H54 (cell line): ENCODE data around the gene CAPN8.

ENCODE experiments used
- DNase-seq: peaks from one replicate; pipeline ENCODE4 v3.0.0; 2011; ENCODE audit warnings: low spot score, mixed read lengths; ENCODE audit not compliant: insufficient read length
- FAIRE-seq: peaks from 3 replicates; lab custom pipeline; 2011; peaks lifted over from hg19 to GRCh38; lab: Jason Lieb, UNC
- POLR2A ChIP-seq: IDR thresholded peaks from 2 replicates; pipeline ENCODE4 v1.6.1; 2011; ENCODE audit warnings: low read depth, mild to moderate bottlenecking, low read length

The CAPN8 gene

DNA sequence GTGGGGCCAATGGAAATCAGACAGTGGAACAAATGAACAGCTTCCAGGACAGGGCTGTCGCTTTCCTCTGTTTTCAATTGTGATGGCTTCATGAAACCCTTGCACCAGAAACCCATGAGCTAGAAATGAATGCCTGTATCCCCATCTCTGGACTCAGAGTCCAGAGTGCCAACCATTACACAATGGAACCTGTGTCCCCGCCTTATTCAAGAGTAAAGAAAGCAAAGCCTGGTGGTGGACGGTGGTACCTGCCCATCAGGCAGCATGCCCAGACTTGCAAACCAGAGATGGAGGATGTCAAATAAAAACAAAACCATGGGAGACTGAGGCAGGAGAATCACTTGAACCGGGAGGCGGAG lies 42.5 kb upstream of the CAPN8 start:
- DNase-seq (no peak), FAIRE-seq (no peak)
- peak; percentile 31; the same call in 1 of the 2 replicates for TF ChIP-seq POLR2A

DNA sequence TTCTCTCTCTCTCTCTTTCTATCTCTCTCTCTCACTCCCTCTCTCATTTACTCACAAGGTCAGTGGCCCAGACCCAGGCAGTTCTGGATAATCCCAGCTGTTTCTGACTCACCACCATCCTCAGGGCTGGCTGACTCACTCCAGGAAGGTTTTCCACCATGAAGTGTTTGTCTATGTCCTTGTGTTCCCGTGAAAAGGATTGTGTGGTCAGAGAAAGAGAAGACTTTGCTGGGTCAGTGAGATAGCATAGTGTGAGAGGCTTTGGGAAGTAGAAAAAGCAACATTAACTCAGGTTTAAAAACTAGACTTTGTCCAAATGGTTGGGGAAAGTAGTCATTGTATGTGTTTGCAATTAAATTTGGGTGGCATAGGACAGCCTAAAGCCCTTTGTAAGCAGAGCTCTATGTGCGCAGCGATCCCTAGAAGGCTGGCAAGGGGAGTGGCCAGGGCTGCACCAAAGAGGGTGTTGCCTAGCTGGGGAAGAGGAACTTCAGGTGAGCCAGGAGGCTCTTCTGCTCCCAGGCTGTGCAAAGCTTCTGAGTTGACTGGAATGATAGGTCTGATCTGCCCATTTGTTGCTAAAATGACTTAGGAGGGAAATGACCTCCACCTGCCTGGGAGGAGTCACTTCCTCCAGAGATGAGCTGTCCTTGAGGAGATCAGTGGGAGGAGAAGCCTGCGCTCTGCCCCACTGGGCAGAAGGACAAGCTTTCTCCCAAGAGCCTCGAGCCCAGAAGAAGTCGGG lies 41.9 kb upstream of the CAPN8 start:
- FAIRE-seq = no peak
- no peak; the same call in 1 of the 2 replicates for TF ChIP-seq POLR2A
- DNase-seq = no peak

DNA sequence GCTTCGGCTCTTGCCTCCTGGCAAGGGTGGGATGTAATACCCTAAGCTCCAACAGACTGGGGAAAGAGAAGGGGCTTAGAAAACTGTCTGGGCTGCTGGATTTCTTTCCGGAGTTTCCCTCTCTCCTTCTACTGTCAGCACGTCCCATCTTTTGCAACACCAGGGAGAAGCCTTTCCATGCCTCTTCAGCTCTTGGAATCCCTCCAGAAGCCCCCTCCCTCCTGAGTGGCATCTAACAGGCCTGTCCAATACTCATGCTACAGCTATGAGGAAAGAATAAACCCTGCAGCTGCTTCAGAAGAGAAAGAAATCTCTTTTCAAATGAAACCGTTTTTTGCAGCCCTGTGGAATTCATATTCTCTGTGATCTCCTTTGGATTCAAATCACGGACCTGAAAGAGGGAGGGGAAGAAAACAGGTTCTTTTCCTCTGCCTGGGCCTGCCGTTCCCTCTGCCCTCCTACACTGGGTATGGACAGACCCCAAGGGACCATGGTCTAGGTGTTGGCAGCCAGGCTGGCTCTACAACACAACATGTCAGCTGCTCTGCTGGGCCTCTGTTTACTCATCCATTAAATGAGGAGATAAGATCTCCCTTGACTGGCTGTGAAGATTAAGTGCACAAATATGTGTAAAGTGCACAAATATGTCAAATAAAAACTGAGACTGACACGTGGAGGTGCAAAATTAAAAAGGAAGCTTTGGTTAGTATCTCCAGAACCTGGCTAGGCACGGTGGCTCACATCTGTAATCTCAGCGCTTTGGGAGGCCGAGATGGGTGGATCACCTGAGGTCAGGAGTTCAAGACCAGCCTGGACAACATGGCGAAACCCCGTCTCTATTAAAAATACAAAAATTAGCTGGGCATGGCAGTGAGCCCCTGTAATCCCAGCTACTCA lies 40.8 kb upstream of the CAPN8 start:
- FAIRE-seq (no peak), DNase-seq (no peak)
- TF ChIP-seq POLR2A = no peak

DNA sequence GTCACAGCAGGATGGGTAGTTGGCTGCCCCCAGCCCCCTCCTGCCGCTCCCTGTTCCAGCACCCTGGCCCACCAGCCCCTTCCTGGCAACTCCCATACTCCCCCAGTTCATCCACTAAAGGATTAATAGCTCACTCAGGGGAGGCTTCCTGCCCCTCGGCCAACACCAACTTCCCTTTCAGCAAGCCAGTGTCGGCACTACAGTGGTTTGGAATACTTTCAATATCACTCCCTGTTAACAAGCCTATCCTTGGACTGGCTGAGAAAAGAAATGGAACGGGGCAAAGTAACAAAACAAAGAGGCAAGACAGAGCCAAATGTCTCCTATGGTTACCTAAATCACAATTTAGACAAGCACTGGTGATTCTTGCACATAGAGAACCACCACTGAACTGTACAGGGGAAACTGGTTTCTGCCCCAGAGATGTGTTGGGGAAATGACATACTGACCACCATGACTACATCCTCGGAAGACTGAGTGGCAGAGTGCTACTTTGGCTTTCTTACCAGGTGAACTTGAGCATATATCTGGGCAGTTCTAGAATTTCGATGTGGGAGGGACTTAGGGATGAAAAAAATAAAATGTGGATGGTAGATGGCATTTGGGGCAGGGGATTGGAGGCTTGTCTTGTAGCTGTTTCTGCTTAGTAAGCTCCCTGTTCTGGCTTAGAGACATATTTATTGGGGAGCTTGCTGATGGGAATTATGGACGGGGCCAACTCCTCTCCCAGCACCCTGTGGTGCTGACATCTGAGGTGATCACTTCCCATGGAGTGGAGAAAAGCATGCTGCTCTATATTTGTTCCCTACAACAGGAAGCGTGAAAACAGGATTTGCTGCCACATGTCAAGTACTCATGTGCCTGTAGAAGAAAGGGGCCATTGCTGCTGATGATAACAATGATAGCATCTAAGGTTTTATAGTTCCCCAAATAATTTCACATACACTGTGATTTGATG lies 39.7 kb upstream of the CAPN8 start:
- FAIRE-seq = no peak
- DNase-seq = no peak
- TF ChIP-seq POLR2A = no peak

DNA sequence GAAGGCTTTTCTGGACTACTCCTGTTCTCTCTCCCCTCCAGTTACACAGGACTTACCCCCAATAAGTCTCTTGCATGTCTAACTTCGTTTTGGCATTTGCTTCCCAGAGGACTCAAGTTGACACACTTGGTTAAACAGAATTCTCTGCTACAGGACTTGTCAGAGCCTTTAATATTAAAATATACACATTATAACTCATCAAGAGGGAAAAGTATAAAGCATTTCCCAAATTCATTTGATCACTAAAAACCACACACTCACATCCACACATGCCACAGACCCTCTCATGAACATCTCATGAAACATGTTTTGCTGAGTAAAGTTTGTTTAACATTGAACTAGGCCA lies 38.1 kb upstream of the CAPN8 start:
- FAIRE-seq = no peak
- no peak for TF ChIP-seq POLR2A
- no peak for DNase-seq

DNA sequence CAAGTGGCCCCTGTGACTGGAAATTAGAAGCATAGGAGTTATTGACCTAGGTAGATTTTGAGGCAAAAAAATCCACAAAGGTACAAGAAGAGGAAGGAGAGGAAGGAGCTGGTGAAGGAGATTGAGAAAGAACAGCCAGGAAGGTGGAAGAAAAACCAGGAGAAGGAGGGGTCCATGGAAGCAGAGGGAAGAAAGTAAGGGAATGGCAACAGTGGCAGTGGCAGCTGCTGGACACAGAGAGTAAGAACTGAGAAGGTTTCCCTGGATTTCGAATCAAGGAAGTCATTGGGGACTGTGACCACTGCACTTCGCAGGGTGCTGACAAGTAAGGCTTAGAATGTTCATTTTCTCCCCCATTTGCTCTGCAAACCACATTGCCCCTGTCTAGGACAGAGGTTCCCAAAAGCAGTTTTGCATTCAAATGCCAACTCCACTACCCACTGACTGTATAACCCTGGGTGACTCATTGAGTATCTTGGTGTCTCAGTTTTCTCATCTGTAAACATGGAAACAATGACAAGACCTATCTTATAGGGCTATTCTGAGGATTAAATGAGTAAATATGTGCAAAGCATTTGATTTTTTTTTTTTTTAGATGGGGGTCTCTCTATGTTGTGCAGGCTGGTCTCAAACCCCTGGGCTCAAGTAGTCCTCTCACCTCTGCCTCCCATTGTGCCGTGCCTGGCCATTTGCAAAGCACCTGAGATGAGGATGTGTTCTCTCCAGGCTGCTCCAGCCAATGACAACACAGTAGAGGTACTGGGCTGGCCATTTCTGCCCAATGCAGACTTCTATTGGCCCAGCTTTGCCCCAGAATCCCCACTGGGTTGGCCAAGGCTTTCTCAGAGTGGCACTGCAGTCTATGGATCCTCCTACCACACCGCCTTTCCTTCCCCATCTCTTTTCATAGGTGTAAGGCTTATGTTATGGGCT lies 37.5 kb upstream of the CAPN8 start:
- DNase-seq (no peak), FAIRE-seq (no peak)
- TF ChIP-seq POLR2A = no peak

DNA sequence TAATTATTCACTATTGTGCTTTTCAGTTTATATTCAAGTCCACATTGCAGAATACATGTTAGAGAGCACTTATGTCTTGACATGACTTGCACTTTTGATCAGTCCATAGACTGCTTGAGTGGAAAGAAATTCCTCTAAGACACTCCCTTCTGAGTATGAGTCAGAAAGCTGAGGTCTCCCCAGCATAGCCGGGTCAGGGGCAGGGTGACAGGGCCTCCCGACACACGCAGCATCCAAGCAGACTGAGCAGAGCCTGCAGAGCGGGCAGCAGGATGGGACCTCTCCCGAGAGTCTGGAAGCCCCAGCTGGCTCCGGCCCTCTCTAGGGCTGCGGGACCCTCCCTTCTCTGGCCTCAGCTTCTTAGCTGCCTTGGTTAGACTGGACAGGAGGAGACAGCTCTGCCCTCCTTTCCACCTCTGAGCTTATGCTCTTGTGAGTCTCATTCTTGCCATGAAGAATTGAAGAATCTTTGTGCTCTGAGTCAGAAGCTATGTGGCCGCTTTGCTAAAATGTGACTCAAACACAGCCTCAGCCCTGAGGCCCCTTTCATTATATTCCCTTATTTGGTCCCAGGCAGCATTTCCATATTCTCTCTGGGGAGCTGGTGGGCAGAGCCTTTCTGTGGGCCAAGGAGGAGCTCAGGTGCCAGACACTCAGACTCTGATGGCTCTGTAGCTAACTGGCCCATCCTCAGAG lies 35.6 kb upstream of the CAPN8 start:
- TF ChIP-seq POLR2A = 0 out of 2 replicates have a peak, but pooled peaks have one; percentile 36
- FAIRE-seq (no peak), DNase-seq (no peak)

DNA sequence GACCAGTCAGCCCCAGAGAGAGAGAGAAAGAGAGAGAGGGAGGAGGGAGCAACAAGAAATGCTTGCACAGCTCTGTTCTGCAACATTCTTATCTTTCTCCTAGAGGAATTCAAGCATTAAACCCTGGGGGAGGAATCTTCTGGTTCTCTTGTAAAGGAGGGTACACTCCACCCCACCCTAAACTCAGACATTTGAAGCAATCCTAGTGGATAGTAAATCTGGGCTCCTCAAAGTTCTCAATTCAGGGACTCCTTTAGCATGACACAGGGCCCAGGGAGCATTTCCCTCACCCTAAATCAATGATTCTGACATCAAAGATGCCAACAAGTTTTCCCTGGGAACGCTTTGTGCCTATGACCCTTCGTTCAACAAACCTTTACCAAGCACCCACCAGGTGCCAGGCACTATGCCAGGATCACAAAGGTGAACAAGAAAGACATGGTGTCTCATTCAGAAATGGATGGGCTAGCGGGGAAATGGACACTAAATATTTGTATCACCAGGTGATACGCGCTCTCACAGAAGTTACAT lies 35.0 kb upstream of the CAPN8 start:
- no peak for FAIRE-seq
- DNase-seq = no peak
- no peak for TF ChIP-seq POLR2A

DNA sequence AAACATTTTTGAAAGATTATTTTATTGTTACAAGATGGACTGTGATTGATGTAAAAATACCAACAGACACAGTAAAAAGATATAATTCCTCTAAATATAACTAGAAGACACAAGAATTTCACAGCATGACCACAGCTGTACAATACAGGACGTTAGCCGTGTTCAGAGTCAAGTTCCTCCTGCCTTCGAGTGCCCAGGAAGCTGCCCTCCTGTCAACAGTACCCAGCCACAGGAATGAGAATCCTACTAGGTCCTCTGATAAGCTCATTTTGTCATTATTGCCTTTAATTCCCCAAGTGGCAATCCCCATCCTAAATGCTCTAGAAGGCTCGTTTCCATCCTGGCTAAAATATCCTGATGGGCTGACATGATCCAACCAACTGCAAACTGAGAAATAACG lies 30.4 kb upstream of the CAPN8 start:
- no peak for TF ChIP-seq POLR2A
- FAIRE-seq = no peak
- no peak for DNase-seq

DNA sequence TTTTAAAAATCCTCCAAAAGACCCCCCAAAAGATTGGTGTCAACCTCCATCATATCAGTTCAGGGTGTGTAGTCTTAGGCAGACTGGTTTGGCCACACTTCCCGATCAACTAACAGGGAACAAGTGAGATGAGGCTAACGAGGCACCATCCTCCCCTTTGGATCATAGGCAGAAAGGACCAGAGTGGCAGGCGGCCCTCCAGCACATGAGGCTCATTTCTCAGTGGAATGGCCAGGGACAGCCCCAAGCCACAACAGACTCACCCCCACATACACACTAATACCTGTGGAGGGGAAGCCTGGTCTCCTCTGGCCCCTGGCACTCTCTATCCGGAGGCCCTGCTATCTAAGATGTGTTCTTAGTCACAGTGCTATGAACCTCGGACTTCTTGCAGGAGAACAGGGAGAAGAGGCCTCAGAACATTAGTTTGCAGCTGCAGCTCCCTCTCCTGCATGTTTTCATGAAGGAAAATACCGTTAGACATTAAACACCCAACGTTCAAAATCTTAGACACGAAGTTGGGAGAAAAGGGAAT lies 29.6 kb upstream of the CAPN8 start:
- DNase-seq = no peak
- TF ChIP-seq POLR2A = no peak
- no peak for FAIRE-seq

DNA sequence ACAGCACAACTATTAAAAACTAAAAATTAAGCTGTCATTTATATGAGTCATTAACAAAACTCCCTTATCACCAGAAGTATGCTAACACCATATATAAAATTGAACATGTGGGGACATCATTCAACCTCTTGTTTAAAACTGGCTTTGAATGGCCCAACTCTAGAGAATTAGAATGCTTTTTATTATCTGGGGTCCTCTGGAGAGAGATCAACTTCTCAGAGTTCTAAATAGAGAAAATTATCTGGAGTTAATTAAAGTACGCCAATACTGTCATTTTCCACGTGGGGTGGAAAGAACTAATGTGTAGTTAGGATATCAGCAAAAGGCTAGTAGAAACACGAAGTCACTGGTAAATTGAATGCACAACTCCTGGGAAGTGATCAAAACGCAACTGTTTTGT lies 25.6 kb upstream of the CAPN8 start:
- DNase-seq (no peak), FAIRE-seq (no peak)
- no peak for TF ChIP-seq POLR2A

DNA sequence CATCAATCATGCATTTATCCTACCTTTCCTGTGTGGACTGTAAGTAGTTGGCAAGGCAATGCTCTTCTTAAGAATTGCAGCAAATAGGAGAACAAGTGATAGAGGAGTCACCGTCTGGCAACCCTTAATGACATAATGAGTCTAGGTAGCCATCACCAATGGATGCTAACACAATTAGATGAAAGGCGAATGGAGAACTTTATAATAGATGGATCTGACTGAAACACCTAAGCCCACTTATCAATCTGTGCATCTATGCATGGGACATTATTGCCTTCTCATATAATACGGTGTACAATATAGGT lies 18.9 kb upstream of the CAPN8 start:
- no peak for FAIRE-seq
- TF ChIP-seq POLR2A = no peak
- DNase-seq = no peak
